Lower leg skin (tissue), 3 donors: ENCODE measurements around the gene ESPN.

Experiments used
- CTCF ChIP-seq, 3 donors: fragments of 450-650 bp; IDR thresholded peaks; one replicate each; pipeline ENCODE4 v1.5.1; 2016; ENCODE audit warnings: antibody characterized with exemption in 3 of 3, mild to moderate bottlenecking in 3 of 3, moderate library complexity in 2 of 3
- POLR2A ChIP-seq, 2 donors: fragments of 450-650 bp; IDR thresholded peaks; one replicate each; pipeline ENCODE4 v1.6.1; 2016 to 2017; ENCODE audit warnings: antibody characterized with exemption in 2 of 2, mild to moderate bottlenecking in 1 of 2, moderate library complexity in 1 of 2

- TF ChIP-seq CTCF (IDR thresholded peaks at IDR 0.05) = no peak
- TF ChIP-seq POLR2A (IDR thresholded peaks at IDR 0.05) = no peak
Measured at GRCh38 chr1:6418668-6419396, 5.7 kb upstream of the ESPN start.
